Measurements from ENCODE around the gene ELK4.
"Not testable (repeated sequence)": the region's sequence is repeated elsewhere in the genome, so short reads cannot be mapped to it uniquely, and the experiment has no call there.

The ELK4 gene

GRCh38 chr1:205637854-205638468, 6.2 kb upstream of the ELK4 start:
- TF ChIP-seq CTCF (IDR thresholded peaks at IDR 0.05), result no peak
- Histone ChIP-seq H3K9me3 (no peaks in the 10 kb centered on the region), H3K27me3 (no peaks in the 10 kb centered on the region), H3K36me3 (no peaks in the 10 kb centered on the region), H3K4me1 (peaks cover 0 to 30% (median 19%) of the 10 kb centered on the region in 4 donors), H3K4me3 (no peak overlapping the region), H3K27ac (peak overlapping the region; percentile 50 to 61)
- intact Hi-C loops (cut with DNase I; ENCODE audit: low total_unique reads), result no loop called here
- no peak for DNase-seq

GRCh38 chr1:205636732-205637131, 4.9 kb upstream of the ELK4 start:
- H3K9me3 ChIP-seq, result no peaks in the 10 kb centered on the region
- H3K27me3 ChIP-seq, result no peaks in the 10 kb centered on the region
- H3K4me3 ChIP-seq, result peak overlapping the region in 1 of 2 donors; percentile 9
- no peak for TF ChIP-seq CTCF (IDR thresholded peaks at IDR 0.05)
- intact Hi-C loops (cut with DNase I; ENCODE audit: low total_unique reads), result no loop called here
- peaks cover 0 to 39% (median 22%) of the 10 kb centered on the region in 4 donors for H3K4me1 ChIP-seq
- peak overlapping the region; percentile 50 to 61 for H3K27ac ChIP-seq
- no peaks in the 10 kb centered on the region for H3K36me3 ChIP-seq
- no peak for DNase-seq

GRCh38 chr1:205636138-205636530, 4.3 kb upstream of the ELK4 start:
- H3K36me3 ChIP-seq; H3K9me3 ChIP-seq; H3K27me3 ChIP-seq; DNase-seq; H3K4me3 ChIP-seq; H3K27ac ChIP-seq; intact Hi-C loops (cut with DNase I; ENCODE audit: low total_unique reads): not testable (repeated sequence)
- peaks cover 0 to 39% (median 22%) of the 10 kb centered on the region in 4 donors for H3K4me1 ChIP-seq

GRCh38 chr1:205633421-205633976, 1.7 kb upstream of the ELK4 start:
- peak overlapping the region; percentile 96 to 99 for H3K27ac ChIP-seq

GRCh38 chr1:205632669-205633169, 908 bp upstream of the ELK4 start:
- peaks cover 0 to 53% (median 33%) of the 10 kb centered on the region in 4 donors for H3K4me1 ChIP-seq
- peak overlapping the region; percentile 96 to 99 for H3K27ac ChIP-seq
- no peaks in the 10 kb centered on the region for H3K9me3 ChIP-seq
- intact Hi-C loops (cut with DNase I; ENCODE audit: low total_unique reads), result loop anchor here (1.0 kb wide), 1 partner anchor 40 kb away; no protein-coding TSS in a partner anchor
- no peaks in the 10 kb centered on the region for H3K36me3 ChIP-seq
- DNase-seq, result no peak
- H3K4me3 ChIP-seq, result peak overlapping the region; percentile 76 to 86
- TF ChIP-seq CTCF (IDR thresholded peaks at IDR 0.05), result no peak
- no peaks in the 10 kb centered on the region for H3K27me3 ChIP-seq

More at GRCh38 chr1:205633421-205633976, 1.7 kb upstream of the ELK4 start:
- intact Hi-C loops (cut with DNase I; ENCODE audit: low total_unique reads), result no loop called here
- Histone ChIP-seq H3K36me3 (no peaks in the 10 kb centered on the region), H3K4me1 (peaks cover 0 to 56% (median 35%) of the 10 kb centered on the region in 4 donors), H3K27me3 (no peaks in the 10 kb centered on the region), H3K4me3 (no peak overlapping the region), H3K9me3 (no peaks in the 10 kb centered on the region)
- TF ChIP-seq CTCF (IDR thresholded peaks at IDR 0.05), result no peak
- no peak for DNase-seq
